ENCODE results near the gene FNBP1.
A peak's percentile ranks its signal among the peaks of the same experiment; 100 is the strongest.
"Not testable (repeated sequence)": the region's sequence is repeated elsewhere in the genome, so short reads cannot be mapped to it uniquely, and the experiment has no call there.

Gene FNBP1

GRCh38 chr9:129990269-129991010 lies 52.5 kb downstream of the FNBP1 start:
- DNase-seq (ENCODE audit: low read depth) = no peak

- peak; percentile 66 for DNase-seq (ENCODE audit: low read depth)
Observed at GRCh38 chr9:129989740-129990139, 53.2 kb downstream of the FNBP1 start.

- no peak for DNase-seq (ENCODE audit: low read depth)
Observed at GRCh38 chr9:129989362-129989708, 53.7 kb downstream of the FNBP1 start.

- DNase-seq (ENCODE audit: low read depth) = no peak
Observed at GRCh38 chr9:129988607-129989361, 54.2 kb downstream of the FNBP1 start.

- DNase-seq (ENCODE audit: low read depth) = no peak
Observed at GRCh38 chr9:129987941-129988340, 55.0 kb downstream of the FNBP1 start.

- DNase-seq (ENCODE audit: low read depth) = no peak
Observed at GRCh38 chr9:129987047-129987446, 55.9 kb downstream of the FNBP1 start.

GRCh38 chr9:129984589-129984988 lies 58.4 kb downstream of the FNBP1 start:
- not testable (repeated sequence) for DNase-seq (ENCODE audit: low read depth)

- peak; percentile 56 for DNase-seq (ENCODE audit: low read depth)
Observed at GRCh38 chr9:129983891-129984290, 59.1 kb downstream of the FNBP1 start.

GRCh38 chr9:129981180-129981907 lies 61.6 kb downstream of the FNBP1 start:
- DNase-seq (ENCODE audit: low read depth) = no peak

- DNase-seq (ENCODE audit: low read depth) = not testable (repeated sequence)
Observed at GRCh38 chr9:129980224-129980623, 62.8 kb downstream of the FNBP1 start.

- DNase-seq (ENCODE audit: low read depth) = no peak
Observed at GRCh38 chr9:129979071-129979745, 63.8 kb downstream of the FNBP1 start.

GRCh38 chr9:129972816-129973215 lies 70.2 kb downstream of the FNBP1 start:
- DNase-seq (ENCODE audit: low read depth) = no peak

GRCh38 chr9:129968690-129969485 lies 74.1 kb downstream of the FNBP1 start:
- no peak for DNase-seq (ENCODE audit: low read depth)

- peak; percentile 23 for DNase-seq (ENCODE audit: low read depth)
Observed at GRCh38 chr9:129964901-129965734, 77.9 kb downstream of the FNBP1 start.

GRCh38 chr9:129962889-129963703 lies 79.9 kb downstream of the FNBP1 start:
- no peak for DNase-seq (ENCODE audit: low read depth)

GRCh38 chr9:129962451-129962864 lies 80.5 kb downstream of the FNBP1 start:
- DNase-seq (ENCODE audit: low read depth) = no peak

- no peak for DNase-seq (ENCODE audit: low read depth)
Observed at GRCh38 chr9:129958796-129959195, 84.2 kb downstream of the FNBP1 start.

- no peak for DNase-seq (ENCODE audit: low read depth)
Observed at GRCh38 chr9:129954868-129955550, 88.0 kb downstream of the FNBP1 start.

GRCh38 chr9:129953736-129954135 lies 89.3 kb downstream of the FNBP1 start:
- DNase-seq (ENCODE audit: low read depth) = no peak

Data from HS-27A (cell line).